CD4-positive, alpha-beta T cell treated with Interferon alpha-2 for 1 hour (primary cell): ENCODE results near the gene LILRA6.
"Not testable (repeated sequence)": the region's sequence is repeated elsewhere in the genome, so short reads cannot be mapped to it uniquely, and the experiment has no call there.

Source experiments
- DNase-seq, 2 donors: peaks; one replicate each; pipeline ENCODE4 v3.0.0-alpha.2; 2020 to 2022

LILRA6 gene

GRCh38 chr19:54262066-54262465, 19.5 kb upstream of the LILRA6 start:
- no peak for DNase-seq

DNA sequence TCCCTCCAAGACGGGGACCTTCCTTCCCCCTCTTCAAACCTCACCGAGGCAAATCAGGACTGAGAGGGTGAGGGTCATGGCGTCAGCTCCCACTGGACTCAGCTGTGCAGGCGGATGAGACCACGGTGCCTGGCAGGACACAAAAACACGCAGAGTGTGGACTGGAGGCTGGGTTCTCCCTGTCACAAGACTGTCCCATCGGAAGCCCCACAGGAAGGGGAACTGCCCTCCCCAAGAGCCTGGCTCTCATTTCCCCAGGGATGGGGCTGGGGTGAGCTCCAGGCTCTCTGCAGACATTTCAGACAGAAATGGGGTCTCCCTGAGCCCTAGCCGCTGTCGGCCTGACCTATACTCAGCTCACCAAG, 14.5 kb upstream of the LILRA6 start, which contains the start of gene LILRB5:
Gene LILRB5 (minus strand): TSS at position 158 of the 365 bp plus-strand sequence. CDS start 80 bp downstream, at position 78.
- DNase-seq: no peak

- DNase-seq: no peak
Observed at GRCh38 chr19:54256250-54257115, 13.9 kb upstream of the LILRA6 start.

DNA sequence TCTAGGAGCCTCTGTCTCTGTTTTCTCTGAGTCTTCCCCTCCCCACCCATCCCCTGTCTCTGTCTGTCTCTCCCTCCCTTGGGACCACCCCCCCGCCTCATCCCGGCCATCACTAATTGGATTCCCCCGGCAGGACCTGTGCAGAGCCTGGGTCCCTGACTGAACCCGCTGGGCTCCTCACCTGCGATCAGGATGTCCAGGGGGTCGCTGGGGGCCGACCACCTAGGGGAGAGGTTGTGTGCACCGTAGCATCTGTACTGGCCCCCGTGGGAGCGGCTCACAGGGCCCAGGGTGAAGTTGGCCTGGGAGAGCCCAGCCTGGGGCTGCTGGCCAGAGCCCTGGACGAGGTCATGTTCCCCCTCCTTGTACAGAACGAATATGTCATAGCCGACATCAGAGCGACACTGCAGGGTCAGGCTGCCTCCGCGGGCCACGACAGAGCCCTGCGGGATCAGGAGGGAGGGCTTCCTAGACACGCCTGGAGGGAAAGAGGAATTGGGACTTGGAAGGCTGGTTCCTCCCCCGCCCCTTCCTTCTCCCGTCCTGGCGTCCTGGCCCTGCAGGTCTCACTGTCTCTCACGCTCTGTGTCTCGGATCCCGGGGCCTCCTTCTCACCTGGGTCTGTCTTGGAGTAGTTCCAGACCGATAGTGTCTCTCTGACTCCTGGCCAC, 12.7 kb upstream of the LILRA6 start:
- no peak for DNase-seq

DNA sequence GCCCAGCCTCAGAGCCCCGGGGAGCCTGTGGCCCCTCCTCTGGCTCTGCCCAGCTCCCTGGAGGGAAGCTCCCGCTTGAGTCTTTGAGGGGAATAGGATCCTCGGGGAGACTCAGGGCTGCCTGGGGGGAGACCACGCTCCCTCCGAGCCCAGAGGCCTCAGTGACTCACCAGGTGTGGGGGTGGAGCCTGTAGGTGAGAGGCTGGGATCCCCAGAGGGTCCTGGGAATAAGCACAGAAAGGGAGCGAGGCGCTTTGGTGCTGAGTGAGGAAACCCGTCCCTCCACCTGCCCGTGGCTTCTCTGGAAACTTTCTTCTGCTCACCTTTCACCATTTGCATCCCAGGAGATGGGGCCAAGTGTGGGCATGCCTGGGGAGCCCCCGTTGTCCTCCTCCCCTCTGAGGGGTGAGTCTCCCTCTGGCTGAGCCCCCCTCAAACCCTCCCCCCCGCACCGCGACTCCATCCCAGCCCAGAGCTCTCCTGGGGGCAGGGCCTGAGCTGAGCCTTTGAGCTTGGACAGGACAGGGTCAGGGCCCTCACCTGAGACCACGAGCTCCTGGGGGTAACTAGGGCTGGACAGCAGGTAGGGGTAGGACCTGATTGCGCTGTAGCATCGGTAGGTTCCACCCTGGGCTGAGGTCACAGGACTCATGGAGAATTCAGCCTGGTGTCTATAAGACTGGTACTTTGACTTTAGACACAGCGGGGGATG, 11.8 kb upstream of the LILRA6 start:
- no peak for DNase-seq

DNA sequence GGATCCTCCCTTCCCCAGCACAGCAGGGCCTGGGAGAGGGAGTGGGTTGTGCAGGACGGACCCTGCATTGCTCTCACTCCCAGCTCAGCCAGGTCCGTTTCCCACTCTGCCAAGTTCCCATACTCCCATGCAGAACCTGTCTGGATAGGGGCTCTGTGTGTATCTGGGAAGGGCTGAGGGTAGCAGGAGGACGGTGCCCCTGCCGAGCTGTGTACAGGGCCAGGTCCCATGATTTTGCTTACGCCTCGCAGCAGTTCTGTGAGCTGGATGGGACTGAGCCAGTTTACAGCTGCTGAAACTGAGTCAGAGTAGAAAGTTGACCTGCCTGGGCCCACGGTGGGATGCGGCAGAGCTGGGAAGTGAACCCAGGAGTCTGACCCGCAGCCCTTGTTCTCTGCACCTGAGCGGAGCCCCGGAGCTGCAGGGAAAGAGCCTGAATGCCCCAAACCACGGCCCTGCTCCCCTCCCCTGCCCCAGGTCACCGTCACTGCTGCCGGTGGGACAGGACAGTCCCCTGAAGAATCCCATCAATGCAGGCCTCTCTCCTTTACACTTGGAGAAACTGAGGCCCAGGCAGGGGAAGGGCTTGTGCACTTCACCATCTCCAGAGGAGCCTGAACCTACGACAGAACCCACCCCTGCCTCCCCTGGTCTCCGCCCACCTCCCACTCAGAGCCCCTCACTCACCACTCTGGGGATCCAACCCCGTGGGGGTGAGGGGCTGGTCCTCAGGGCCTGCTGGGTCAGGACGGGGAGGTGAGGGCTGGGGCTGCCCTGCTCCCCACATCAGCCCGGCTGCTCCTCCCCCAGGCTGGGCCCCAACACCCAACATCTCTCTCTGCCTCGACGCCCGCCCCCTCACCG, 11.0 kb upstream of the LILRA6 start:
- DNase-seq: no peak

- DNase-seq: no peak
Observed at GRCh38 chr19:54252845-54253244, 10.3 kb upstream of the LILRA6 start.

- no peak for DNase-seq
Observed at GRCh38 chr19:54252243-54252642, 9.7 kb upstream of the LILRA6 start.

DNA sequence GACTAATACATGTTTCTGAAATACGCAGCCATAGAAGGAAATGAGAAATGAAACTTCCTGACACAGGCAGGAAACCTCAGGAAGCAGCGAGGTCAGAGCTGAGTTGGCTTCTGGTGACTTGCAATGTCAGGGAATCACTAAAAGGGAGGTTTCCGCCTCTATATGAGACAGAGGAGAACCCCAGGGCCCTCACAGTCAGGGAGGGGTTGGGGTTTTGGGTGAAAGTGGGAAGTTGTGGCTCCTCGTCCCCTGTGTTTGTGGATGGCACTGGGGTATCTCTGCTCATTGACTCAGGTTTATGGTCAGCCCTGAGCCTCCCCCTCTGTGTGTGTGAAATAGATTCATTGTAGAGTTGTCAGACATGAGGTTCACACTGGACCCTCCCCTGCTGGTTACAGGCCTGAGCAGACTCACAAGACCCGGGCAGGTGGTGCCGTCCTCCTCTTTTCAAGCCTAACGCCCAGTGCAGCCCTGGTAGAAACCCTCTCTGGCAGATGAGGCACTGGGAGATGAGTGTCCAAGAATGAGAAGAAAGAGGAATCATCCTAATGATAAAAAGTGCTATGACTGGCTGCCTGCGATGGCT, 5.5 kb upstream of the LILRA6 start:
- peak; percentile 39 to 74 for DNase-seq

- no peak for DNase-seq
Observed at GRCh38 chr19:54247106-54247930, 4.7 kb upstream of the LILRA6 start.

GRCh38 chr19:54245936-54246335, 3.3 kb upstream of the LILRA6 start:
- no peak for DNase-seq

DNA sequence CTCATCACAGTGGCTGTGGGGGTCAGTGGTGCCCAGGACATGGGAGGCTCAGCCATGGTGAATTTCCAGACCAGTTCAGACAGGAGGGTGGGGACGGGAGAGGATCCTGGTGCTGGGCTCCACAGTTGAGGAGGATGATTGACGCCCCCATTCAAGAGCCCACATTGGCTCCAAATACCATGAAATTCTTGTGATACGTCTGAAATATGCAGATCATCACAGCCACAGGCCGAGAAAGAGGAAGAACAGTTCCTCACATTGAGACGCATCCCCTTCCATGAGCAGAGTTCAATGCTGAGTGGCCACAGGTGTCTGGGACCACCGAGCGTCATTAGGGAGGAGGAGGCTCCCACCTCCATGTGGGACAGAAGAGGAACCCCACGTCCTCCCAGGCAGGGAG, 1.2 kb upstream of the LILRA6 start:
- not testable (repeated sequence) for DNase-seq

GRCh38 chr19:54242234-54242633, 356 bp downstream of the LILRA6 start:
- DNase-seq: not testable (repeated sequence)

DNA sequence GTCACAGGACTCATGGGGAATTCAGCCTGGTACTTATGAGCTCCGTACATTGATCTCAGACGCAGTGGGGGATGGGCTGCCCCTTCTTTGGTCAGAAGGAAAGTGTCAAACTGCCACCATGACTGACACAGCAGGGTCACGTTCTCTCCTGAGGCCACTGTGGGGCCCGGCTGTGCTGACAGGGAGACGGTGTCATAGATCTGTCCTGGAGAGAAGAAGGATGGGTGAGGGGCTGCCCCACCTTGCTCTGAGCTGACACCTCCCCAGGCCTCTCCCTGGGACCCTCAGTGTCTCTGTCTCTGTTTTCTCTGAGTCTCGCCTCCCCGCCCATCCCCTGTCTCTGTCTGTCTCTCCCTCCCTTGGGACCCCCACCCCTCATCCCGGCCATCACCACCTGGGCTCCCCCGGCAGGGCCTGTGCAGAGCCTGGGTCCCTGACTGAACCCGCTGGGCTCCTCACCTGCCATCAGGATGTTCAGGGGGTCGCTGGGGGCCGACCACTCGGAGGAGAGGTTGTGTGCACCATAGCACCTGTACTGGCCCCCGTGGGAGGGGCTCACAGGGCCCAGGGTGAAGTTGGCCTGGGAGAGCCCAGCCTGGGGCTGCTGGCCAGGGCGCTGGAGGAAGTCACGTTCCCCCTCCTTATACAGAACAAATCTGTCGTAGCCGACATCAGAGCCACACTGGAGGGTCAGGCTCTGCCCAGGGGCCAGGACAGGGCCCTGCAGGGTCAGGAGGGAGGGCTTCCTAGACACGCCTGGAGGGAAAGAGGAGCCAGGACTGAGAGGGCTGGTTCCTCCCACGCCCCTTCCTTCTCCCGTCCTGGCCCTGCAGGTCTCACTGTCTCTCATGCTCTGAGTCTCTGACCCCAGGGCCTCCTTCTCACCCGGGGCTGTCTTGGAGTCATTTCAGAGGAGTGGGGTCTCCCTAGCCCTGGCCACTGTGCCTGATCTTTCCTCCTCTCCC, 1.9 kb downstream of the LILRA6 start:
- not testable (repeated sequence) for DNase-seq

- DNase-seq: not testable (repeated sequence)
Observed at GRCh38 chr19:54239491-54240371, 2.9 kb downstream of the LILRA6 start.

GRCh38 chr19:54233941-54234340, 8.6 kb downstream of the LILRA6 start:
- no peak for DNase-seq

DNA sequence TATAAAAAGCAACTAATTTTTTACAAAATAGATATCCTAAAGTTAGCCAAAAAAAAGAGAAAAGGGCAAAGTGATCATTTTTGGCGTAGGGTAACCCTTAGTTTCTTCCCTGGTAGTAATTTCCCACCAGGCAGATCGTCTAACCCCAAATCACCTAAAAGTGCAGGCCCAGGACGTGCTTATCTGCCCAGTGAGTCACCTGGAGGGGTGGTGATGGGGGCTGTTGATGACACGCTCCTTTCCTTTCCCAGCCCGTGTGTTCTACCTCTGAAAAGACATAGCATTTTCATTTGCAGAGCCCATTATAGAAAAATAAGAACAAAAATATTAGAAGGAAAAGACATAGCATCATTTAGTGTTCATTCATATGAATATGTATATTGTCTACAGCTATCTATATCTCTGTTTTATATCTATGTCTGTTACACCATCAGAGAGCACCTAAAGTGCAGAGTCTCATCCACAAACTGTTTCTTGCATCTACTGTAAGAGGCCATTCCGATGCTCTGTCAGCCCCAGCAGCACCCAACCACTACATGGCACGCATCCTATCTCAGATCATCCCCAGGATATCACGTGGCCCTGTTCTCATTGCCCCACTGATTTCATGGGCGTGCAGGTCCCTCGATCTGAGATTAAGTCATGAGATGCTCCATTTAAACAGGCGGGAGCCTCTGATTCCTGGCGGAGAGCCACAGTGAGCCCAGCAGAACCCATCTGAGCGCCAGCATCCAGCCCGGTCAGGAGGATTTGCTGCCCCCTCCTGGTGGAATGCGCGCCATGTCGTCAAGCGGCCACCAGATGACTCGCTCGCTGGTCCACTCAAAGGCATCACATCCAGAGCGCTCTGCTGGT, 11.3 kb downstream of the LILRA6 start:
- DNase-seq: peak; percentile 82 to 87

DNA sequence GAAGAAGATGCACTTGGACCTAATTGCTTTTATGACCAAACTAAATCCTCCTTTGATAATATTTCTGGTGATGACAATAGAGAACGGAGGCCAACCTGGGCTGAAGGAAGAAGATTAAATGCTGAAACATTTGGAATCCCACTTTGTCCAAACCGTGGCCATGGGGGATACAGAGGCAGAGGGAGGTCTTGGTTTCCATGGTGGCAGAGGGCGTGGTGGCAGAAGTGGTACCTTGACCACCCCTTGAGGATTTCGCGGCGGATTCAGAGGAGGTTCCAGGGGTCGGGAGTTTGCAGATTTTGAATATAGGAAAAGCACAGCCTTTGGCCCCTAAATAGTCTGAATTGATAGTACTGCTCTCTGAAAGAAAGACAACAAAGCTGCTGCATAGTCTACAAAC, 12.6 kb downstream of the LILRA6 start:
- no peak for DNase-seq
